ENCODE results near the gene CTSG. TPM values are rescaled to one million over a fixed set of nuclear protein-coding genes. Genes with fewer than 3 reads are reported as not detected.

The CTSG gene, protein sequence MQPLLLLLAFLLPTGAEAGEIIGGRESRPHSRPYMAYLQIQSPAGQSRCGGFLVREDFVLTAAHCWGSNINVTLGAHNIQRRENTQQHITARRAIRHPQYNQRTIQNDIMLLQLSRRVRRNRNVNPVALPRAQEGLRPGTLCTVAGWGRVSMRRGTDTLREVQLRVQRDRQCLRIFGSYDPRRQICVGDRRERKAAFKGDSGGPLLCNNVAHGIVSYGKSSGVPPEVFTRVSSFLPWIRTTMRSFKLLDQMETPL
- total RNA-seq = 1 to 10 TPM in 2 of 4 donors, not detected in 2; 1.9 to 4.0 TPM

DNA sequence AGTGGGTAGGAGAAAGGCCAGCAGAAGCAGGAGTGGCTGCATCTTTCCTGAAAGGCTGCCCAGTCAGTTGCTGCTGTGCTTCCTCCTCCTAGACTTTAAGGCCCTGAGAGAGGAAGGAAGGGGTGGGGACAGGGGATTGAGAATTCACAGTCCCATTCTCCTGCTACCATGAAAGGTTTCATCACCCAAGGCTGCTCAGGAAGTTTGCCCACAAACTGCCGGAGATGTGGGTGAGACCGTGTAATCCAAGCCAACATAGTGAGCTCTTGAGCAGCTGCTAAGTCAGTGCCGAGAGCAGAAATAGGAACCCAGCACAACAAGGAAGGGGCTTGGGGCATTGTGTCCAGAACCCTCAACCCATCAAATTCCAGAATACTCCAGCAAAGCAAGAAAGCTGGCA, at the start of gene CTSG:
TSS of gene CTSG (minus strand) at position 69 of the 400 bp plus-strand sequence. CDS start at position 42, 27 bp downstream.
- H3K27me3 ChIP-seq = no peaks in the 10 kb centered on the region
- TF ChIP-seq POLR2A (IDR thresholded peaks at IDR 0.05) = no peak
- TF ChIP-seq CTCF (IDR thresholded peaks at IDR 0.05) = no peak
- H3K27ac ChIP-seq = no peak within 1 kb of the TSS
- no peaks in the 10 kb centered on the region for H3K9me3 ChIP-seq
- H3K4me3 ChIP-seq = no peak within 1 kb of the TSS
- H3K4me1 ChIP-seq = no peaks in the 10 kb centered on the region
- no peaks in the 10 kb centered on the region for H3K36me3 ChIP-seq
- intact Hi-C loops (cut with DNase I; ENCODE audit: low total_unique reads) = no loop called here
- no peak for DNase-seq

DNA sequence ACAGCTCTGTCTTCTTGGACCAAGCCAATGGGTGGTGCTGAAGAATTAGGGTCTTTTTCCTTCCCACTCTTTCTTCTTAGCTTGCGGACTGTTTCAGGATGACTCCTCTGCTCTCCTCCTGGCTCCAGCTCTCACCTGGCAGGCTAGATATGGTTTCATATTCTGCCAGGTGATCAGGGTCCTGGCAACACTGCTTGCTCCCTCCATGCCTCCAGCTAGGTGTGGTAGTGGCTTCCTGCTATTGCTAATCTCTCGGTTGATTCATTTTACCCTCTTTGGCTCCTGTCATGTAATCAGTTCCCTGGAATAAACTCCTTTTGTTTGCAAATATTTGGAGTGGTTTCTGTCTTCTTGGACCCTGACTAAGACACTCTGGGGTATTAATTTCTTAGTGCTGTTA, 37.7 kb upstream of the CTSG start:
- TF ChIP-seq POLR2A (IDR thresholded peaks at IDR 0.05) (no peak), CTCF (IDR thresholded peaks at IDR 0.05) (no peak)

GRCh38 chr14:24613241-24613640, 37.2 kb upstream of the CTSG start:
- TF ChIP-seq POLR2A (IDR thresholded peaks at IDR 0.05) (no peak), CTCF (IDR thresholded peaks at IDR 0.05) (no peak)
- no peak overlapping the region for H3K4me3 ChIP-seq
- no peak overlapping the region for H3K27ac ChIP-seq
- no peak for DNase-seq
- no peaks in the 10 kb centered on the region for H3K36me3 ChIP-seq
- no peaks in the 10 kb centered on the region for H3K27me3 ChIP-seq
- H3K4me1 ChIP-seq = no peaks in the 10 kb centered on the region
- intact Hi-C loops (cut with DNase I; ENCODE audit: low total_unique reads) = no loop called here
- no peaks in the 10 kb centered on the region for H3K9me3 ChIP-seq

More for the DNA sequence above, 37.7 kb upstream of the CTSG start:
- Histone ChIP-seq H3K36me3 (no peaks in the 10 kb centered on the region), H3K27ac (no peak overlapping the region), H3K27me3 (no peaks in the 10 kb centered on the region), H3K4me1 (no peaks in the 10 kb centered on the region), H3K9me3 (no peaks in the 10 kb centered on the region), H3K4me3 (no peak overlapping the region)
- DNase-seq = no peak
- intact Hi-C loops (cut with DNase I; ENCODE audit: low total_unique reads) = no loop called here

- no peak for TF ChIP-seq CTCF (IDR thresholded peaks at IDR 0.05)
- no peak for TF ChIP-seq POLR2A (IDR thresholded peaks at IDR 0.05)
- no peak for DNase-seq
- Histone ChIP-seq H3K36me3 (no peaks in the 10 kb centered on the region), H3K4me3 (no peak overlapping the region), H3K27me3 (no peaks in the 10 kb centered on the region), H3K9me3 (no peaks in the 10 kb centered on the region), H3K27ac (no peak overlapping the region), H3K4me1 (no peaks in the 10 kb centered on the region)
- intact Hi-C loops (cut with DNase I; ENCODE audit: low total_unique reads) = no loop called here
Measured at GRCh38 chr14:24612196-24612595, 36.1 kb upstream of the CTSG start.

GRCh38 chr14:24609655-24610344, 33.8 kb upstream of the CTSG start, which contains the start of gene GZMH:
TSS of gene GZMH (minus strand) at chr14:24609685. CDS start at chr14:24609613, 72 bp downstream.
- Histone ChIP-seq H3K36me3 (no peaks in the 10 kb centered on the region), H3K4me3 (no peak within 1 kb of the TSS), H3K27ac (no peak within 1 kb of the TSS), H3K9me3 (no peaks in the 10 kb centered on the region), H3K27me3 (no peaks in the 10 kb centered on the region), H3K4me1 (no peaks in the 10 kb centered on the region)
- intact Hi-C loops (cut with DNase I; ENCODE audit: low total_unique reads) = no loop called here
- DNase-seq = no peak
- no peak for TF ChIP-seq POLR2A (IDR thresholded peaks at IDR 0.05)
- TF ChIP-seq CTCF (IDR thresholded peaks at IDR 0.05) = no peak
